ENCODE results near the gene RARB.

RARB gene

GRCh38 chr3:25455441-25456132 is 27.5 kb downstream of the RARB start:
- H3K9me3 ChIP-seq (ENCODE audit: control insufficient read depth, insufficient read depth, low read length), result no peaks in the 10 kb centered on the region
- H3K4me3 ChIP-seq (ENCODE audit: low read length), result no peak overlapping the region
- H3K36me3 ChIP-seq (ENCODE audit: control insufficient read depth, insufficient read depth, low read length), result no peaks in the 10 kb centered on the region
- DNase-seq (ENCODE audit: low read depth, low spot score), result no peak
- WGBS (ENCODE audit: insufficient coverage, insufficient read length), result no CpG with 5 or more reads among the region's 8 CpGs
- no peaks in the 10 kb centered on the region for H3K27me3 ChIP-seq (ENCODE audit: control insufficient read depth, insufficient read depth, low read length)
- peaks cover 5% of the 10 kb centered on the region for H3K4me1 ChIP-seq (ENCODE audit: control insufficient read depth, insufficient read depth, low read length)
- no peak overlapping the region for H3K27ac ChIP-seq (ENCODE audit: low read length)

GRCh38 chr3:25456723-25457670 is 28.9 kb downstream of the RARB start:
- no peak overlapping the region for H3K4me3 ChIP-seq (ENCODE audit: low read length)
- WGBS (ENCODE audit: insufficient coverage, insufficient read length), result no CpG with 5 or more reads among the region's 7 CpGs
- no peaks in the 10 kb centered on the region for H3K27me3 ChIP-seq (ENCODE audit: control insufficient read depth, insufficient read depth, low read length)
- peaks cover 5% of the 10 kb centered on the region for H3K4me1 ChIP-seq (ENCODE audit: control insufficient read depth, insufficient read depth, low read length)
- H3K9me3 ChIP-seq (ENCODE audit: control insufficient read depth, insufficient read depth, low read length), result no peaks in the 10 kb centered on the region
- no peak for DNase-seq (ENCODE audit: low read depth, low spot score)
- no peaks in the 10 kb centered on the region for H3K36me3 ChIP-seq (ENCODE audit: control insufficient read depth, insufficient read depth, low read length)
- H3K27ac ChIP-seq (ENCODE audit: low read length), result no peak overlapping the region

- WGBS (ENCODE audit: insufficient coverage, insufficient read length), result no CpG with 5 or more reads among the region's 7 CpGs
- no peak overlapping the region for H3K4me3 ChIP-seq (ENCODE audit: low read length)
- no peaks in the 10 kb centered on the region for H3K9me3 ChIP-seq (ENCODE audit: control insufficient read depth, insufficient read depth, low read length)
- peaks cover 5% of the 10 kb centered on the region for H3K4me1 ChIP-seq (ENCODE audit: control insufficient read depth, insufficient read depth, low read length)
- no peak overlapping the region for H3K27ac ChIP-seq (ENCODE audit: low read length)
- H3K36me3 ChIP-seq (ENCODE audit: control insufficient read depth, insufficient read depth, low read length), result no peaks in the 10 kb centered on the region
- DNase-seq (ENCODE audit: low read depth, low spot score), result no peak
- no peaks in the 10 kb centered on the region for H3K27me3 ChIP-seq (ENCODE audit: control insufficient read depth, insufficient read depth, low read length)
These were observed 29.8 kb downstream of the RARB start for GRCh38 chr3:25457671-25458419.

GRCh38 chr3:25458420-25458814 is 30.4 kb downstream of the RARB start:
- H3K27ac ChIP-seq (ENCODE audit: low read length), result no peak overlapping the region
- DNase-seq (ENCODE audit: low read depth, low spot score), result no peak
- no peak overlapping the region for H3K4me3 ChIP-seq (ENCODE audit: low read length)
- WGBS (ENCODE audit: insufficient coverage, insufficient read length), result no CpG with 5 or more reads among the region's 2 CpGs
- peaks cover 5% of the 10 kb centered on the region for H3K4me1 ChIP-seq (ENCODE audit: control insufficient read depth, insufficient read depth, low read length)
- H3K9me3 ChIP-seq (ENCODE audit: control insufficient read depth, insufficient read depth, low read length), result no peaks in the 10 kb centered on the region
- no peaks in the 10 kb centered on the region for H3K36me3 ChIP-seq (ENCODE audit: control insufficient read depth, insufficient read depth, low read length)
- H3K27me3 ChIP-seq (ENCODE audit: control insufficient read depth, insufficient read depth, low read length), result no peaks in the 10 kb centered on the region

GRCh38 chr3:25460751-25461150 is 32.7 kb downstream of the RARB start:
- Histone ChIP-seq H3K36me3 (ENCODE audit: control insufficient read depth, insufficient read depth, low read length) (no peaks in the 10 kb centered on the region), H3K9me3 (ENCODE audit: control insufficient read depth, insufficient read depth, low read length) (no peaks in the 10 kb centered on the region), H3K27ac (ENCODE audit: low read length) (no peak overlapping the region), H3K4me1 (ENCODE audit: control insufficient read depth, insufficient read depth, low read length) (no peaks in the 10 kb centered on the region; the same call in 1 of the 2 replicates), H3K4me3 (ENCODE audit: low read length) (no peak overlapping the region), H3K27me3 (ENCODE audit: control insufficient read depth, insufficient read depth, low read length) (no peaks in the 10 kb centered on the region)
- DNase-seq (ENCODE audit: low read depth, low spot score), result no peak
- no CpG with 5 or more reads among the region's 2 CpGs for WGBS (ENCODE audit: insufficient coverage, insufficient read length)

- Histone ChIP-seq H3K4me1 (ENCODE audit: control insufficient read depth, insufficient read depth, low read length) (no peaks in the 10 kb centered on the region), H3K27me3 (ENCODE audit: control insufficient read depth, insufficient read depth, low read length) (no peaks in the 10 kb centered on the region), H3K9me3 (ENCODE audit: control insufficient read depth, insufficient read depth, low read length) (no peaks in the 10 kb centered on the region), H3K27ac (ENCODE audit: low read length) (no peak overlapping the region), H3K4me3 (ENCODE audit: low read length) (no peak overlapping the region), H3K36me3 (ENCODE audit: control insufficient read depth, insufficient read depth, low read length) (no peaks in the 10 kb centered on the region)
- DNase-seq (ENCODE audit: low read depth, low spot score), result no peak
- no CpG with 5 or more reads among the region's 3 CpGs for WGBS (ENCODE audit: insufficient coverage, insufficient read length)
These were observed 33.9 kb downstream of the RARB start for GRCh38 chr3:25461946-25462345.

- no peak for DNase-seq (ENCODE audit: low read depth, low spot score)
- no peaks in the 10 kb centered on the region for H3K4me1 ChIP-seq (ENCODE audit: control insufficient read depth, insufficient read depth, low read length)
- H3K9me3 ChIP-seq (ENCODE audit: control insufficient read depth, insufficient read depth, low read length), result no peaks in the 10 kb centered on the region
- H3K36me3 ChIP-seq (ENCODE audit: control insufficient read depth, insufficient read depth, low read length), result no peaks in the 10 kb centered on the region
- H3K27ac ChIP-seq (ENCODE audit: low read length), result no peak overlapping the region
- WGBS (ENCODE audit: insufficient coverage, insufficient read length), result no CpG with 5 or more reads among the region's 1 CpG
- no peaks in the 10 kb centered on the region for H3K27me3 ChIP-seq (ENCODE audit: control insufficient read depth, insufficient read depth, low read length)
- no peak overlapping the region for H3K4me3 ChIP-seq (ENCODE audit: low read length)
These were observed 34.4 kb downstream of the RARB start for GRCh38 chr3:25462495-25462894.

GRCh38 chr3:25463836-25464418 is 35.9 kb downstream of the RARB start:
- DNase-seq (ENCODE audit: low read depth, low spot score), result no peak
- no peaks in the 10 kb centered on the region for H3K36me3 ChIP-seq (ENCODE audit: control insufficient read depth, insufficient read depth, low read length)
- no peaks in the 10 kb centered on the region for H3K27me3 ChIP-seq (ENCODE audit: control insufficient read depth, insufficient read depth, low read length)
- H3K4me1 ChIP-seq (ENCODE audit: control insufficient read depth, insufficient read depth, low read length), result peaks cover 3% of the 10 kb centered on the region; the same call in 1 of the 2 replicates
- no peak overlapping the region for H3K27ac ChIP-seq (ENCODE audit: low read length)
- no peak overlapping the region for H3K4me3 ChIP-seq (ENCODE audit: low read length)
- no CpG with 5 or more reads among the region's 3 CpGs for WGBS (ENCODE audit: insufficient coverage, insufficient read length)
- H3K9me3 ChIP-seq (ENCODE audit: control insufficient read depth, insufficient read depth, low read length), result no peaks in the 10 kb centered on the region

GRCh38 chr3:25465266-25465860 is 37.3 kb downstream of the RARB start:
- Histone ChIP-seq H3K27me3 (ENCODE audit: control insufficient read depth, insufficient read depth, low read length) (no peaks in the 10 kb centered on the region), H3K27ac (ENCODE audit: low read length) (no peak overlapping the region), H3K4me1 (ENCODE audit: control insufficient read depth, insufficient read depth, low read length) (peaks cover 4% of the 10 kb centered on the region; the same call in 1 of the 2 replicates), H3K36me3 (ENCODE audit: control insufficient read depth, insufficient read depth, low read length) (no peaks in the 10 kb centered on the region), H3K4me3 (ENCODE audit: low read length) (no peak overlapping the region), H3K9me3 (ENCODE audit: control insufficient read depth, insufficient read depth, low read length) (no peaks in the 10 kb centered on the region)
- WGBS (ENCODE audit: insufficient coverage, insufficient read length), result no CpG with 5 or more reads among the region's 5 CpGs
- no peak for DNase-seq (ENCODE audit: low read depth, low spot score)
